Osteocyte (in vitro differentiated cells): ENCODE data around the gene WRNIP1. TPM values are rescaled to one million over a fixed set of nuclear protein-coding genes. Genes with fewer than 3 reads are reported as not detected.

Experiments
- DNase-seq: peaks from one replicate; pipeline ENCODE4 v3.0.0; 2021; ENCODE audit warnings: mixed read lengths; ENCODE audit not compliant: unreplicated experiment; ENCODE audit errors: extremely low spot score
- H3K27ac Mint-ChIP-seq: one replicate; pipeline ENCODE4 v1.8.0; 2021; ENCODE audit warnings: mild to moderate bottlenecking, mixed read lengths; ENCODE audit not compliant: unreplicated experiment
- H3K27me3 Mint-ChIP-seq: one replicate; pipeline ENCODE4 v1.8.0; 2021; ENCODE audit warnings: mixed read lengths; ENCODE audit not compliant: unreplicated experiment
- H3K36me3 Mint-ChIP-seq: one replicate; pipeline ENCODE4 v1.8.0; 2021; ENCODE audit warnings: mixed read lengths; ENCODE audit not compliant: unreplicated experiment
- H3K4me1 Mint-ChIP-seq: one replicate; pipeline ENCODE4 v1.8.0; 2021; ENCODE audit warnings: mixed read lengths; ENCODE audit not compliant: unreplicated experiment
- H3K4me3 Mint-ChIP-seq: one replicate; pipeline ENCODE4 v1.8.0; 2021; ENCODE audit warnings: mild to moderate bottlenecking, moderate library complexity, mixed read lengths; ENCODE audit not compliant: unreplicated experiment
- H3K9me3 Mint-ChIP-seq: one replicate; pipeline ENCODE4 v1.8.0; 2021; ENCODE audit warnings: mixed read lengths; ENCODE audit not compliant: unreplicated experiment
- CTCF ChIP-seq: fragments of 200-600 bp; sonication (generic); IDR thresholded peaks from 2 replicates; pipeline ENCODE4 v1.5.0; 2021; ENCODE audit warnings: antibody characterized with exemption, mild to moderate bottlenecking, moderate library complexity
- total RNA-seq: library from RNA; stranded (reverse); gene quantifications from 2 replicates; pipeline ENCODE4 v1.2.1, GENCODE V29; 2021

The WRNIP1 gene
- total RNA-seq, 1 donor from 2014 or later, result 35.9 TPM

- no peak for DNase-seq
- H3K36me3 Mint-ChIP-seq, result peaks cover 3% of the 10 kb centered on the region
- no peak overlapping the region for H3K27ac Mint-ChIP-seq
- peaks cover 23% of the 10 kb centered on the region for H3K4me1 Mint-ChIP-seq
- H3K4me3 Mint-ChIP-seq, result no peak overlapping the region
- no peaks in the 10 kb centered on the region for H3K27me3 Mint-ChIP-seq
- no peak for TF ChIP-seq CTCF
- H3K9me3 Mint-ChIP-seq, result no peaks in the 10 kb centered on the region
Measured at GRCh38 chr6:2763345-2763841, 1.8 kb upstream of the WRNIP1 start.

DNA sequence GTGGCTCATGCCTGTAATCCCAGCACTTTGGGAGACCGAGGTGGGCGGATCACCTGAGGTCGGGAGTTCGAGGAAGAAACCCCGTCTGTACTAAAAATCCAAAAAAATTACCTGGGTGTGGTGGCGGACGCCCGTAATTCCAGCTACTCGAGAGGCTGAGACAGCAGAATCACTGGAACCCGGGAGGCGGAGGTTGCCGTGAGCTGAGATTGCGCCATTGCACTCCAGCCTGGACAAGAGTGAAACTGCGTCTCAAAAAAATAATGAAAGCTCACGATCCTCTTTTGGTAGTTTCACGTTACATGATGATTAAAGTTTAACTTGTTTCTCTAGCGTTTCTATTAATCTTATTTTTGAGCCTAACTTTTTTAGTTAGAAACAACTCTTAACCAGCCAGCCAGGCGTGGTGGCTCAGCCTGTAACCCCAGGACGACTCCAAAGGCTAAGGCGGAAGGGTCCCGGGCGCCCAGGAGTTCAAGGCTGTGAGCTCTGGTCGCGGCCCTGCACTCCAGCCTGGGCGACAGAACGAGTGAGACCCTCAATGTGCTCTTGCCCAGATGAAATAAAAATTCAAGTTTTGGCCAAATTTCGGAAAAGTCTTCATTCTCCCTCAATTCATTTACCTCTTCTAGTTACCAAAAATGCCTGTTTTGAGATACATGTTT, 1.2 kb upstream of the WRNIP1 start:
- no peak for DNase-seq
- Mint-ChIP-seq H3K4me3 (peak overlapping the region; percentile 95), H3K9me3 (no peaks in the 10 kb centered on the region), H3K27ac (peak overlapping the region; percentile 100), H3K36me3 (peaks cover 4% of the 10 kb centered on the region), H3K4me1 (peaks cover 29% of the 10 kb centered on the region), H3K27me3 (no peaks in the 10 kb centered on the region)
- TF ChIP-seq CTCF, result no peak

DNA sequence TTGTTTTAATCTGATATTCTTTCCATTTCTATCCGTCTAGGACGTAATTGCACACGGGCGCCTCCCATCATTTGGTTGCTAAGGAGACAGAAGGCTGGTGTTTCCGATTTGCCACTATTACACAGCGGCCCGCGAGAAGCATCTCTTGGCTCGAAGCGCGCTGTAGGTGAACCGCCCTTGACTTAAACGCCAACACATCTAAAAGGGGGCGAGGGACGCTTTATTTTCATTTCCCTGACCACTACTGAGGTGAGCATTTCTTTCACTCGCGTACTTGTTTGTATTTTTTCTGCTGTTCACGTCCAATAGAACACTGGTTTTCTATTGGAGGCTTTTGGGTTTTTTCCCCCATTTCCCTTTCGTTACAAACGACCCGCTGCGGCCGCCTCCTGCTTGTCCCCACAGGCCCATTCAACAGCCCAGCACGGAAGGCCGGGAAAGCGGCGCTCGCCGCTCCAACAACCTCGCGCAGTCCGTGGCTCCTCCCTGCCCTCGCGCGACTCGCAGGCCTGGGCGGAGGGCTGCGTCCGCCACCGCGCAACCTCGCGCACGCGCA, 505 bp upstream of the WRNIP1 start:
- TF ChIP-seq CTCF, result no peak
- H3K27me3 Mint-ChIP-seq, result no peaks in the 10 kb centered on the region
- H3K4me3 Mint-ChIP-seq, result peak overlapping the region; percentile 95
- H3K4me1 Mint-ChIP-seq, result peaks cover 35% of the 10 kb centered on the region
- no peak for DNase-seq
- H3K27ac Mint-ChIP-seq, result peak overlapping the region; percentile 100
- peaks cover 4% of the 10 kb centered on the region for H3K36me3 Mint-ChIP-seq
- H3K9me3 Mint-ChIP-seq, result no peaks in the 10 kb centered on the region

DNA sequence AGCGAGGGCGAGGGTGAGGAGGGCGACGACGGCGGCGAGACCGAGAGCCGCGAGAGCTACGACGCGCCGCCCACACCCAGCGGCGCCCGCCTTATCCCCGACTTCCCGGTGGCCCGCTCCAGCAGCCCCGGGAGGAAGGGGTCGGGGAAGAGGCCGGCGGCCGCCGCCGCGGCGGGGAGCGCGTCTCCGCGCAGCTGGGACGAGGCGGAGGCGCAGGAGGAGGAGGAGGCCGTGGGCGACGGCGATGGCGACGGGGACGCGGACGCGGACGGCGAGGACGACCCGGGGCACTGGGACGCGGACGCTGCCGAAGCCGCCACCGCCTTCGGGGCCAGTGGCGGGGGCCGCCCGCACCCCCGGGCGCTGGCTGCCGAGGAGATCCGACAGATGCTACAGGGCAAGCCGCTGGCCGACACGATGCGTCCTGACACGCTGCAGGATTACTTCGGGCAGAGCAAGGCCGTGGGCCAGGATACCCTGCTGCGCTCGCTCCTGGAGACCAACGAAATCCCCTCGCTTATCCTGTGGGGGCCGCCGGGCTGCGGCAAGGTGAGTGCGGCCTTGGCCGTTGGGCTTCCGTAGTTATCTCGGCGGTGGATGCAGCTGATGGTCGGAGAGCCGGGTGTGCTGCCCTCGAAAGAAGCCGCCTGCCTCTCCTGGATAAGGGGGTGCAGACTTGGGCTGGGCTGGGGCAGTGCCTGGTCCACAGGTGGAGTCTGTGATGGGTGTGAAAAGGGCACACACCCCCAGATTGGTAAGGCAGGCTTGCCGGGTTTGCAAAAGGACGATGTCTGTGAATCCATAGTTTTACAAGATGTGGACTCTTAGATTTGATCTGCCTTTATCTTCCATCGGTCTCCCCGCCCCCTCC, 938 bp downstream of the WRNIP1 start:
- Mint-ChIP-seq H3K27me3 (no peaks in the 10 kb centered on the region), H3K36me3 (peaks cover 6% of the 10 kb centered on the region), H3K4me3 (peak overlapping the region; percentile 84), H3K4me1 (peaks cover 50% of the 10 kb centered on the region), H3K9me3 (no peaks in the 10 kb centered on the region), H3K27ac (peak overlapping the region; percentile 88)
- no peak for DNase-seq
- TF ChIP-seq CTCF, result no peak
